ENCODE results near the gene CRABP1.

Gene CRABP1

DNA sequence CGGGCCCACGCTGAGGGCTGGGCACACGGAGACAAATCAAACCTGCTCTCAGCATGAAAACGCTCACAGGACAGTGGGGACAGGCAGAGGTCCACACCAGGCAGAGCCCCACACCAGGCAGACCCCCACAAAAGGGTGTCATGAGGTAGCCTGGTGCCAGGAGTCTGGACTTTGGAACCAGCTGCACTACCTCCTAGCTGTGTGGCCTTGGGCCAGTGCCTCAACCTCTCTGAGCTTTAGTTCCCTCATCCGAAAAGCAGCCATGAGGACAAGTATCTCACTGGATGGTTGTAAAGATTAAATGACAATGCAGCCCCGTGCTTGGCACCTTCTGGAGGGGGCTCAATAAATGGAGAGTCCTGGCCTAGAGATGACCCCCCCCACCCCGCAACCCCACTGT, 16.5 kb upstream of the CRABP1 start:
- TF ChIP-seq CTCF (IDR thresholded peaks at IDR 0.05): no peak
- H3K9me3 ChIP-seq (ENCODE audit: control insufficient read depth, low read length): no peaks in the 10 kb centered on the region
- no peaks in the 10 kb centered on the region for H3K4me1 ChIP-seq
- no peak overlapping the region for H3K27ac ChIP-seq
- H3K4me3 ChIP-seq (ENCODE audit: low read depth, low read length): no peak overlapping the region
- no peaks in the 10 kb centered on the region for H3K27me3 ChIP-seq (ENCODE audit: control insufficient read depth, insufficient read depth, low read length)
- H3K79me2 ChIP-seq: no peaks in the 10 kb centered on the region
- H3K9ac ChIP-seq: no peak overlapping the region
- H2AFZ ChIP-seq: no peak overlapping the region
- H3K4me2 ChIP-seq (ENCODE audit: low read length): no peak overlapping the region
- no peaks in the 10 kb centered on the region for H3K36me3 ChIP-seq (ENCODE audit: control insufficient read depth, insufficient read depth, low read length)

DNA sequence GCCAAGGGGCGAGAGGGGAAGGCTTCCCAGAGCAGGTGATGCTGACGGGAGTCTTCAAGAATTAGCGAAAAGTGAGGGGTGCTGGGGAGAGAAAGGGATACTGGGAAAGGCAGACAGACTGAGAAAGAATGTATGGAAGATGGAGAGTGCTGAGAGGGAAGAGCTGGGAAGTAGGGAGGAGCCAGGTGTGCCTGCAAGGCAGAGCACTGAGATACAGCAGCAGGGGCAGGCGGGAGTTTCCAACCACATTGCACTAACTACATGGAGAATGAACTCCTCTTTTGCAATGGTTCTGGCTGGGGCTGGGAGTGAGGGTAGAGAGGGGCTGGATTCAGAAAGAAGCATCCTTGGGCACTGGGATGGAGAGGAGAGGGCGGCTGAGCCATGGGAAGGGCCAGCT, 16.0 kb upstream of the CRABP1 start:
- H3K36me3 ChIP-seq (ENCODE audit: control insufficient read depth, insufficient read depth, low read length): no peaks in the 10 kb centered on the region
- H3K9me3 ChIP-seq (ENCODE audit: control insufficient read depth, low read length): no peaks in the 10 kb centered on the region
- no peak overlapping the region for H3K27ac ChIP-seq
- H3K4me2 ChIP-seq (ENCODE audit: low read length): no peak overlapping the region
- no peaks in the 10 kb centered on the region for H3K79me2 ChIP-seq
- TF ChIP-seq CTCF (IDR thresholded peaks at IDR 0.05): no peak
- H3K27me3 ChIP-seq (ENCODE audit: control insufficient read depth, insufficient read depth, low read length): no peaks in the 10 kb centered on the region
- no peaks in the 10 kb centered on the region for H3K4me1 ChIP-seq
- H3K4me3 ChIP-seq (ENCODE audit: low read depth, low read length): no peak overlapping the region
- no peak overlapping the region for H2AFZ ChIP-seq
- no peak overlapping the region for H3K9ac ChIP-seq

DNA sequence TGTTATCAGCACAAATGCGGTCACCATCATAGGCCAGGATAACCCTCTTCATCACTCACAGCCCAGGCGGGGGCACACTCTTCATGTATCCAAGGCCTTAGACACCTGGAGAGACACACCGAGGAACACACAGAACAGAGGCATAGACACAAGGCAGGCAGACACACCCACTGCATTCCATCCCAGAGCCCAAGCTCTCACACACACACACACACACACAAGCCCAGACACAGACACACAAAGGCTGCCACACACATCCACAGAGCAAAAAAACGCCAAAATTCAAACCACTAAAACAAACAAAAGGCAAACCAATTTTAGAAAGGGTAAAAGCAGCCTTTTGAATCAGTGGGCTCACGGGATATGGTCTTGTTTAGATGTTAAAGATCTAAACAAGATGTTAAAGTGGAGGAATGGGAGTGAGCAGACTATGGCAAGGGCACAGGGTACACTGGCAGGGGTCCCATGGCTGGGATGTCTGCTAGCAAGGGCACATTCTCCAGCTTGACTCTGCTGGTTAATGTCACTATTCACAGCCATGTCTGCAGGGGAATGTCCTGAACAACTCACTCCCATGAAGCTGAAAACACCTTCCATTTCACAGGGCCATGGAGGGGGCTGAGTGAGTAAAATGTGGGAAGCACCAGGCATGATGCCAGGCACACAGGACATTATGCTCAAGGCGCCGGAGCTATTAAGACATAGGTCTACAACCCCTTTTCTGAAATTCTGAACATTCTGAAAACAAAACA, 14.9 kb upstream of the CRABP1 start:
- Histone ChIP-seq H3K9me3 (ENCODE audit: control insufficient read depth, low read length) (no peaks in the 10 kb centered on the region), H3K9ac (no peak overlapping the region), H3K27me3 (ENCODE audit: control insufficient read depth, insufficient read depth, low read length) (no peaks in the 10 kb centered on the region), H2AFZ (no peak overlapping the region), H3K36me3 (ENCODE audit: control insufficient read depth, insufficient read depth, low read length) (no peaks in the 10 kb centered on the region), H3K27ac (no peak overlapping the region), H3K79me2 (no peaks in the 10 kb centered on the region), H3K4me3 (ENCODE audit: low read depth, low read length) (no peak overlapping the region), H3K4me2 (ENCODE audit: low read length) (no peak overlapping the region), H3K4me1 (no peaks in the 10 kb centered on the region)
- no peak for TF ChIP-seq CTCF (IDR thresholded peaks at IDR 0.05)

- Histone ChIP-seq H3K4me1 (no peaks in the 10 kb centered on the region), H2AFZ (no peak overlapping the region), H3K27me3 (ENCODE audit: control insufficient read depth, insufficient read depth, low read length) (no peaks in the 10 kb centered on the region), H3K9ac (no peak overlapping the region), H3K36me3 (ENCODE audit: control insufficient read depth, insufficient read depth, low read length) (no peaks in the 10 kb centered on the region), H3K27ac (no peak overlapping the region), H3K9me3 (ENCODE audit: control insufficient read depth, low read length) (no peaks in the 10 kb centered on the region), H3K4me2 (ENCODE audit: low read length) (no peak overlapping the region), H3K4me3 (ENCODE audit: low read depth, low read length) (no peak overlapping the region), H3K79me2 (no peaks in the 10 kb centered on the region)
- TF ChIP-seq CTCF (IDR thresholded peaks at IDR 0.05): no peak
Measured at GRCh38 chr15:78327466-78327865, 12.7 kb upstream of the CRABP1 start.

- H3K4me1 ChIP-seq: no peaks in the 10 kb centered on the region
- no peak overlapping the region for H3K4me3 ChIP-seq (ENCODE audit: low read depth, low read length)
- H3K9me3 ChIP-seq (ENCODE audit: control insufficient read depth, low read length): no peaks in the 10 kb centered on the region
- no peaks in the 10 kb centered on the region for H3K36me3 ChIP-seq (ENCODE audit: control insufficient read depth, insufficient read depth, low read length)
- H2AFZ ChIP-seq: no peak overlapping the region
- no peak overlapping the region for H3K27ac ChIP-seq
- TF ChIP-seq CTCF (IDR thresholded peaks at IDR 0.05): no peak
- H3K27me3 ChIP-seq (ENCODE audit: control insufficient read depth, insufficient read depth, low read length): no peaks in the 10 kb centered on the region
- H3K9ac ChIP-seq: no peak overlapping the region
- H3K79me2 ChIP-seq: no peaks in the 10 kb centered on the region
- H3K4me2 ChIP-seq (ENCODE audit: low read length): no peak overlapping the region
Measured at GRCh38 chr15:78329625-78330024, 10.5 kb upstream of the CRABP1 start.
